ENCODE data around the gene ANG. TPM values are rescaled to one million over a fixed set of nuclear protein-coding genes. Genes with fewer than 3 reads are reported as not detected.

Gene ANG
- total RNA-seq, 1 experiment from 2014 or later = 5.8 TPM

- no peak for TF ChIP-seq MAX (IDR thresholded peaks at IDR 0.05)
- Histone ChIP-seq H3K36me3 (ENCODE audit: control insufficient read depth in 1 of 2, insufficient read depth in 2 of 2, low read length in 2 of 2) (no peaks in the 10 kb centered on the region), H3K79me2 (ENCODE audit: insufficient read depth, low read length) (no peaks in the 10 kb centered on the region), H3K9me3 (ENCODE audit: control insufficient read depth in 1 of 2, insufficient read depth in 1 of 2, low read depth in 1 of 2, low read length in 2 of 2) (no peaks in the 10 kb centered on the region), H3K9me2 (ENCODE audit: insufficient read depth) (no peaks in the 10 kb centered on the region), H3K27me3 (ENCODE audit: insufficient read depth, low read length) (no peaks in the 10 kb centered on the region), H4K20me1 (ENCODE audit: insufficient read depth) (no peaks in the 10 kb centered on the region), H2AFZ (ENCODE audit: low read depth, low read length, poor library complexity, severe bottlenecking) (no peak overlapping the region), H3K9ac (ENCODE audit: low read length) (no peak overlapping the region), H3K4me1 (ENCODE audit: control insufficient read depth in 1 of 2, insufficient read depth in 2 of 2, low read length in 2 of 2) (peaks cover 20 to 43% of the 10 kb centered on the region in 2 experiments), H3K4me3 (replicated peaks in 1 of 2; ENCODE audit: low read depth in 1 of 2, low read length in 2 of 2) (no peak overlapping the region), H3K4me2 (ENCODE audit: low read length) (no peak overlapping the region), H3K27ac (ENCODE audit: low read depth, low read length) (no peak overlapping the region)
- ChIA-PET POLR2A (interaction anchor here (4.9 kb wide), 1 partner anchor 22 kb away, joined by 39 read pairs; no protein-coding TSS in a partner anchor), RAD21 (ENCODE audit: low non-redundant PET in 1 of 2, low total read pairs in 2 of 2, uncharacterized antibody in 2 of 2, unreplicated experiment in 2 of 2) (no interaction called here), CTCF (no interaction called here)
- DNase-seq (ENCODE audit: low read depth, low spot score) (no peak), ATAC-seq (no peak)
- intact Hi-C loops (cut with micrococcal nuclease) = no loop called here
- BruUV-seq (replicated peaks) = no TSS peak
These were observed 28.7 kb upstream of the ANG start for GRCh38 chr14:20659813-20660395.

- no peak for TF ChIP-seq JUND (IDR thresholded peaks at IDR 0.05)
- TF ChIP-seq MAX (IDR thresholded peaks at IDR 0.05) = no peak
- TF ChIP-seq FOSL1 (IDR thresholded peaks at IDR 0.05; ENCODE audit: low read depth) = no peak
- TF ChIP-seq ELF1 (IDR thresholded peaks at IDR 0.05; ENCODE audit: borderline replicate concordance, low read depth) = no peak
- no peak for TF ChIP-seq POLR2AphosphoS5 (IDR thresholded peaks at IDR 0.05; ENCODE audit: low read depth, low read length)
- TF ChIP-seq YY1 (IDR thresholded peaks at IDR 0.05; ENCODE audit: extremely low read depth, insufficient replicate concordance, low read depth, low read length) = no peak
- TF ChIP-seq EZH2 (IDR thresholded peaks at IDR 0.05) = no peak
- TF ChIP-seq SIN3A (IDR thresholded peaks at IDR 0.05; ENCODE audit: low read depth) = no peak
- TF ChIP-seq CTCF (IDR thresholded peaks at IDR 0.05 in 2 of 3, conservative IDR thresholded peaks at IDR 0.05 in 1 of 3; ENCODE audit: borderline replicate concordance in 1 of 3, insufficient read depth in 1 of 3, low read depth in 2 of 3, low read length in 2 of 3) = no peak
- TF ChIP-seq RAD21 (IDR thresholded peaks at IDR 0.05; ENCODE audit: low read depth) = no peak
- TF ChIP-seq ZNF274 (IDR thresholded peaks at IDR 0.05; ENCODE audit: low read depth, low read length) = no peak
- no peak for TF ChIP-seq SP1 (IDR thresholded peaks at IDR 0.05; ENCODE audit: low read depth)
- TF ChIP-seq EGR1 (IDR thresholded peaks at IDR 0.05; ENCODE audit: low read depth) = no peak
- no peak for TF ChIP-seq TCF7L2 (IDR thresholded peaks at IDR 0.05; ENCODE audit: borderline replicate concordance, extremely low read depth, insufficient read depth, insufficient read length)
- TF ChIP-seq SRF (IDR thresholded peaks at IDR 0.05; ENCODE audit: low read depth) = no peak
- no peak for TF ChIP-seq POLR2A (IDR thresholded peaks at IDR 0.05; ENCODE audit: borderline replicate concordance, extremely low read depth, insufficient read depth, insufficient read length)
- no peak for TF ChIP-seq CEBPB (IDR thresholded peaks at IDR 0.05; ENCODE audit: low read depth)
- TF ChIP-seq ATF3 (IDR thresholded peaks at IDR 0.05) = no peak
- TF ChIP-seq ZFX (IDR thresholded peaks at IDR 0.05) = no peak
- no peak overlapping the region for H3K4me2 ChIP-seq (ENCODE audit: low read length)
- peaks cover 20 to 43% of the 10 kb centered on the region in 2 experiments for H3K4me1 ChIP-seq (ENCODE audit: control insufficient read depth in 1 of 2, insufficient read depth in 2 of 2, low read length in 2 of 2)
- no peak overlapping the region for H3K9ac ChIP-seq (ENCODE audit: low read length)
- no peaks in the 10 kb centered on the region for H4K20me1 ChIP-seq (ENCODE audit: insufficient read depth)
- H3K9me3 ChIP-seq (ENCODE audit: control insufficient read depth in 1 of 2, insufficient read depth in 1 of 2, low read depth in 1 of 2, low read length in 2 of 2) = no peaks in the 10 kb centered on the region
- ChIA-PET RAD21 (ENCODE audit: low non-redundant PET in 1 of 2, low total read pairs in 2 of 2, uncharacterized antibody in 2 of 2, unreplicated experiment in 2 of 2) (no interaction called here), POLR2A (no interaction called here), CTCF (no interaction called here)
- no peaks in the 10 kb centered on the region for H3K79me2 ChIP-seq (ENCODE audit: insufficient read depth, low read length)
- H3K27ac ChIP-seq (ENCODE audit: low read depth, low read length) = no peak overlapping the region
- DNase-seq (ENCODE audit: low read depth, low spot score) (no peak), ATAC-seq (no peak)
- no peaks in the 10 kb centered on the region for H3K9me2 ChIP-seq (ENCODE audit: insufficient read depth)
- no peaks in the 10 kb centered on the region for H3K36me3 ChIP-seq (ENCODE audit: control insufficient read depth in 1 of 2, insufficient read depth in 2 of 2, low read length in 2 of 2)
- no peaks in the 10 kb centered on the region for H3K27me3 ChIP-seq (ENCODE audit: insufficient read depth, low read length)
- H3K4me3 ChIP-seq (replicated peaks in 1 of 2; ENCODE audit: low read depth in 1 of 2, low read length in 2 of 2) = no peak overlapping the region
- intact Hi-C loops (cut with micrococcal nuclease) = no loop called here
- no TSS peak for BruUV-seq (replicated peaks)
- H2AFZ ChIP-seq (ENCODE audit: low read depth, low read length, poor library complexity, severe bottlenecking) = no peak overlapping the region
These were observed 27.4 kb upstream of the ANG start for GRCh38 chr14:20661197-20661596.
